Tibial nerve (tissue), 4 donors: ENCODE measurements around the gene MARCHF3. TPM values are rescaled to one million over a fixed set of nuclear protein-coding genes. Genes with fewer than 3 reads are reported as not detected.

Experiments used
- DNase-seq, 2 donors: peaks; one replicate each; pipeline ENCODE4 v3.0.0-alpha.2; 2019; ENCODE audit warnings: low spot score in 2 of 2
- H3K27ac ChIP-seq, 4 donors: fragments of 200-600 bp; sonication (generic) in 3 of 4; one replicate each; pipeline ENCODE4 v1.5.1; 2017 to 2019; ENCODE audit warnings: mild to moderate bottlenecking in 1 of 4
- H3K27me3 ChIP-seq, 2 donors: fragments of 200-600 bp; sonication (generic) in 1 of 2; one replicate each; pipeline versions ENCODE4 v1.5.1 to v1.6.0; 2017 to 2019
- H3K36me3 ChIP-seq, 3 donors: fragments of 200-600 bp; sonication (generic); one replicate each; pipeline ENCODE4 v1.5.1; 2018 to 2019
- H3K4me1 ChIP-seq, 4 donors: fragments of 200-600 bp; sonication (generic) in 3 of 4; one replicate each; pipeline ENCODE4 v1.5.1; 2017 to 2019
- H3K4me3 ChIP-seq, 4 donors: fragments of 200-600 bp; sonication (generic) in 3 of 4; one replicate each; pipeline ENCODE4 v1.5.1; 2017 to 2019; ENCODE audit warnings: mild to moderate bottlenecking in 1 of 4, moderate library complexity in 1 of 4
- H3K9me3 ChIP-seq, 4 donors: fragments of 200-600 bp; sonication (generic) in 3 of 4; one replicate each; pipeline ENCODE4 v1.5.1; 2017 to 2019
- CTCF ChIP-seq, 5 experiments: fragments of 200-600 bp in 3 of 5; fragments of 450-650 bp in 2 of 5; sonication (generic) in 3 of 5; IDR thresholded peaks; one replicate each; pipeline ENCODE4 v1.5.1; 2016 to 2019; ENCODE audit warnings: antibody characterized with exemption in 5 of 5, mild to moderate bottlenecking in 3 of 5, moderate library complexity in 2 of 5
- EP300 ChIP-seq, 2 donors: sonication (generic); formaldehyde crosslinking; IDR thresholded peaks; one replicate each; pipeline ENCODE4 v1.6.1; 2017; ENCODE audit warnings: antibody characterized with exemption in 2 of 2, mild to moderate bottlenecking in 1 of 2
- POLR2A ChIP-seq, 2 donors: fragments of 450-650 bp; IDR thresholded peaks; one replicate each; pipeline ENCODE4 v1.6.1; 2017; ENCODE audit warnings: antibody characterized with exemption in 2 of 2, mild to moderate bottlenecking in 2 of 2, moderate library complexity in 2 of 2
- WGBS, 2 donors: methylation state at CpG; one replicate each; pipeline ENCODE4 v1.1.5; 2018; 5-methylcytosine and 5-hydroxymethylcytosine counted together
- total RNA-seq, 4 donors: library from RNA; depleted of rRNA; stranded (reverse); fragments of >200 nt; gene quantifications; one replicate each; pipeline ENCODE4 v1.1.0, GENCODE V29; 2016

MARCHF3 gene
- total RNA-seq, 4 donors from 2014 or later, result 1.8 to 8.7 (median 4.7) TPM

- 97 to 99% methylated on average over 5 of the region's 5 CpGs for WGBS, 2 donors
- no peaks in the 10 kb centered on the region for H3K9me3 ChIP-seq
- no peak for TF ChIP-seq POLR2A (IDR thresholded peaks at IDR 0.05)
- no peak for TF ChIP-seq CTCF (IDR thresholded peaks at IDR 0.05)
- no peak for TF ChIP-seq EP300 (IDR thresholded peaks at IDR 0.05)
- no peaks in the 10 kb centered on the region for H3K27me3 ChIP-seq
- H3K4me3 ChIP-seq, result no peak overlapping the region
- DNase-seq, result no peak
- no peak overlapping the region for H3K27ac ChIP-seq
- H3K36me3 ChIP-seq, result peaks cover 0 to 9% (median 4%) of the 10 kb centered on the region in 3 donors
- no peaks in the 10 kb centered on the region for H3K4me1 ChIP-seq
Observed at GRCh38 chr5:126819253-126819652, 211.1 kb downstream of the MARCHF3 start.

GRCh38 chr5:126818736-126819135, 211.6 kb downstream of the MARCHF3 start:
- Histone ChIP-seq H3K27ac (no peak overlapping the region), H3K4me1 (no peaks in the 10 kb centered on the region), H3K9me3 (no peaks in the 10 kb centered on the region), H3K27me3 (no peaks in the 10 kb centered on the region), H3K36me3 (peaks cover 0 to 14% (median 4%) of the 10 kb centered on the region in 3 donors), H3K4me3 (no peak overlapping the region)
- DNase-seq, result no peak
- TF ChIP-seq POLR2A (IDR thresholded peaks at IDR 0.05), result no peak
- no peak for TF ChIP-seq EP300 (IDR thresholded peaks at IDR 0.05)
- no peak for TF ChIP-seq CTCF (IDR thresholded peaks at IDR 0.05)
- 85 to 88% methylated on average over 4 of the region's 4 CpGs for WGBS, 2 donors

Other genes with a start within 250 kb of the MARCHF3 start
- gene C5orf63, start 42.9 kb upstream of the MARCHF3 start, total RNA-seq, result 1 to 10 TPM; 1.0 to 7.2 (median 2.0) TPM